HG03097 (cell line): ENCODE data around the gene LRPAP1.
A peak's percentile ranks its signal among the peaks of the same experiment; 100 is the strongest.
"Not testable (repeated sequence)": the region's sequence is repeated elsewhere in the genome, so short reads cannot be mapped to it uniquely, and the experiment has no call there.

Experiments
- ATAC-seq: cut with Tn5 transposase; IDR thresholded peaks from one replicate; pipeline ENCODE4 v1.9.1; 2021; ENCODE audit not compliant: unreplicated experiment, low FRiP score

The LRPAP1 gene

GRCh38 chr4:3531879-3532750 is at the start of gene LRPAP1:
LRPAP1 (minus strand) TSS chr4:3532422; CDS start chr4:3532412, 10 bp downstream.
- peak; percentile 65 for ATAC-seq

DNA sequence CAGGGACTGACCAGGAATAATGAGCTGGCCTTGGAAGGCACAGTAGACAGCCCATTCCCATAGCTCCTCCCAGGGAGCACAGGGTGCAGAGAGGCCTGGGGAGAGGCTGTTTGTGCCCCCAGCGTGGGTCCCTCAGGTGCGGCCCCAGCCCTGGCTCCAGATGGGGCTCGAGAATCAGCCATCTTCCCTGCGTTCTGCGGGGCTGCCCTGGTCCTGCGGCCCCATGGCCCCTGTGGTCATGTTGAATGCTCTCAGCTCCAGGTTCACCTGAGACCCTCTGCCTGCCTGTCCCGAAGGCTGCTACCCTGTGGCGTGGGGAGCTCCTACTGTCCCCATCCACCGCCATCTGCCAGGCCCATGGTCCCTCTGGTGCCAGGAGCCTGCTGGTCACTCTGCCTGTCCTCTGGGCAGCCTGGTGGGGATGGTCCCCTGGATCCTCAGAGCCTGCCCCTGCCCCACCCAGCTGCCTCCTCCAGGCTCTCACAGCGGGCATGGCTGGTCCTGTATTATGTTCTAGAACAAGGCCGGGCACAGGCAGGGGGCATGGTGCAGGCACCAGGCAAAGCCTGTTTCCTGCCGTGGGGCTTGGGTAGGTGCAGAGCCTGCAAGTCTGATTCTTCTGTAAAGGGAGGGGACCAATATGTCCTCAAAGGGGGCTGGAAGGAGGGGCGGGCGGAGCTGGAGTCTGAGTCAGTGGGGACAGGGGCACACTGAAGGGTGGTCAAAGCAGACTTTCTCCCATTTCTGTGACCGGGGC is 49.3 kb upstream of the LRPAP1 start:
- not testable (repeated sequence) for ATAC-seq

GRCh38 chr4:3580859-3581258 is 48.6 kb upstream of the LRPAP1 start:
- not testable (repeated sequence) for ATAC-seq

DNA sequence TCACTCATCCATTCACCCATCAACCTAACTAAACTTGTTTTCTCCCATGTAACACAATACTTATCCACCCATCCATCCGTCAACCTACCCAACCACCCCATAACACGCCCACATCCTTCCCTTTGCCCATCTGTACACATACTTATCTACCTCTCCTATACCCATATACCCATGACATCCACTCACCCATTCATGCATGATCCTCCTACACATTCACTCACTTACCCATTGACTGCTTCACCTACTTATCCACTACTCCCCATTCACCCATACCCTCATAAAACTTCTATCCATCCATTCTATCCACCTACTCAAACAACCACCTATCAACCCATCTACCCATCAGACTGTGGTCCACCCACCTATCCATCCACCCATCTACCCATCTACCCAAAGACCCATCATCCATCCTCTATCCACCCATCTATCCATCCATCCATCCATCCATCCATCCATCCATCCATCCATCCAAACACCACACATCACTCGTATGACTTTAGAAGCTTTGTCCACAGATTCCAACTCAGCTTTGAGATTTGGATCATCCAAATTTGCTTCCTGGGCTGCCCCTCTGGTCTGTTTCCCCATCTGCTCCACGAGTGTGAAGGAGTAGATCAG is 46.4 kb upstream of the LRPAP1 start:
- not testable (repeated sequence) for ATAC-seq

DNA sequence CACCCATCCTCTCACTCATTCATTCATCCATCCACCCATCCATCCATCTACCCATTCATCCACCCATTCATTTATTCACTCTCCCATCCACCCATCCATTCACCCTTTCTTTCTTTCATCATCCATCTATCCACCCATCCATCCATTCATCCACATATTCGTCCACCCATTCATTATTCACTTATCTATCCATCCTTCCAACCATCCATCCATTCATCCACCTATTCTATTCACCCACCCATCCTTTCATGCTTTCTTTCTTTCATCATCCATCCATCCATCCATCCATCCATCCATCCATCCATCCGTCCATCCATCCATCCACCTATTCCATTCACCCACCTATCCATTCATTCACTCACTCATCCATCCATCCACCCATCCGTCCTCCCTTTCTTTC is 45.8 kb upstream of the LRPAP1 start:
- not testable (repeated sequence) for ATAC-seq

GRCh38 chr4:3577208-3577892 is 45.1 kb upstream of the LRPAP1 start:
- ATAC-seq = not testable (repeated sequence)

- not testable (repeated sequence) for ATAC-seq
Observed at GRCh38 chr4:3576533-3577207, 44.4 kb upstream of the LRPAP1 start.

DNA sequence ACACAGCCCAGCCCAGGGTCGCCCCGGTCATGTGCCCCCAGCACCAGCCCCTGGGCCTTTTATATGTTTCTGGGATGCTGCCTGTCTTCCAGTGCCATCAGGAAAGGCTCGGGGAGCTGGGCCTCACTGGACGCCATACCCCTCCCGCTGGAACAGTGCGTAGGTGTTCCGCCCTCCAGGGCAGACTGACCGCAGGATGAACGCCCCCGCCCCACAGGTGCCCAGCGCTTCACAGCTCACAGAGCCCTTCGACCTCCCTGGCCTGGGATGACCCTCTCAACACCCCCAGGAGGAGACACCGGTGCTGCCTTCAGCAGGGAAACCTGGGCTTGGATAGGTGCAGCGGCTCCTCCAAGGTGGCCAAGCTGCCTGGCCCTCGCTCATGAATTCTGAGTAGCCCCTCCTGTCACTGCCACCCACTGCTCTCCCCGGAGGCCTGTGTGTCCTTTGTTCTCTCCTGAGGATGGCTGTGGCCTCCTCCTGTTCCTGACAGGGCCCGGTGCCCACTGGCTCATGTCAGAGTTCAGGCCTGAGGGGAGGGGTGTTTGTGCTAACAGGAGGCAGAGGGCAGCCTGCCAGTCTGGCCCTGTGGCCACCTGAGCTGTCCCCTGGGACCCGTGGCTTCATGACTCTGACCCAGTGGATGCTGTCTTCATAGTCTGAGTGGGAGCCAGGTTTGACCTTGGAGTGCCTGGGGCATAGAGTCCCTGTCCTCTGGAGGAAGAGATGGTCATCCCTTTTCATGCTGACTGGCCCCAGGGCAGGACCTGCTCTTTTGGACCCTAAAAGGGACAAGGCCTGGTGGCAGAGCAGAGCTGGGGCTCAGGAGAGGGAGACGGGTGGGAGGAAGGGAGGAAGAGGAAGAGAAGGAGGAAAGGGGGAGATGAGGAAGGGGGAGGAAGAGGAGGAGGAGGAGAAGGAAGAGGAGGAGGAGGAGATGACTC is 43.5 kb upstream of the LRPAP1 start:
- ATAC-seq = not testable (repeated sequence)

- not testable (repeated sequence) for ATAC-seq
Observed at GRCh38 chr4:3574865-3575264, 42.6 kb upstream of the LRPAP1 start.

- not testable (repeated sequence) for ATAC-seq
Observed at GRCh38 chr4:3574346-3574745, 42.1 kb upstream of the LRPAP1 start.

GRCh38 chr4:3573131-3573530 is 40.9 kb upstream of the LRPAP1 start:
- no peak for ATAC-seq

DNA sequence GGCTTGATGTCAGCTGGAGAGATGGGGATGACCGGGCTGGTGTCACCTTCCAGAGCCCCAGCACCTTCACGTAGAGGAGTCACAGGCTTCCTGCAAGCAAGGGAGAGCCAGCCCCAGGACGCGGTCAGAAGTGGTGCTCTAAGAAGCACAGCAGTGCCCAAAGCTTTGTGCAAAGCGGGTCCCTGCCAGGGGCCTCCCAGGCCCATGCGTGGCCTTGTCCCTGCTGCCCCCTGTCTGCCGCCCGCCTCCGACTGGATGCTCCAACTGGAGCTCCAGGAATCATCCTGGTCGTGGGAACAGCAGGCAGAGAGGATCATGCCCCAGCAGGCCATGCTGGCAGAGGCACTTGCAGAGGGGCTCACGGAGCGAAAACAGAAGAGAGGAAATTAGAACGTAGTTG is 40.1 kb upstream of the LRPAP1 start:
- no peak for ATAC-seq

- ATAC-seq = no peak
Observed at GRCh38 chr4:3571921-3572320, 39.7 kb upstream of the LRPAP1 start.

DNA sequence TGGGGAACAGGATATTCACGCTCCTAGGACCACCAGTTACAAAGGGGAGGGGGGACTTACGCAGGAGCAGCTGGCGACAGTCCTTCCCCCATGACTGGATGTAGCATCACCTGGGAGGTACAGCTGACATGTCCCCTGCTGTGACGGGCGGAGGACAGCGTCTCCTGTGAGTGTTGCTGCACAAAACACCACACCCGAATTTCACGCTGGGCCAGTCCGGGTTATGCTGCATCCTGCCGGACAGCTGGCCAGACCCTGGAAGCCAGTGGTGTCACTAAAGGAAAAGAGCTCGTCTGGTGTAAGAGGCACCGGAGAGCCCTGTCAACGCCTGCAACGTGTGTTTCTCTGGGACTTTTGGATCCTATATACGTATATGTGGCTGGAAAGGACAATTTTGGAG is 38.7 kb upstream of the LRPAP1 start:
- ATAC-seq = not testable (repeated sequence)

DNA sequence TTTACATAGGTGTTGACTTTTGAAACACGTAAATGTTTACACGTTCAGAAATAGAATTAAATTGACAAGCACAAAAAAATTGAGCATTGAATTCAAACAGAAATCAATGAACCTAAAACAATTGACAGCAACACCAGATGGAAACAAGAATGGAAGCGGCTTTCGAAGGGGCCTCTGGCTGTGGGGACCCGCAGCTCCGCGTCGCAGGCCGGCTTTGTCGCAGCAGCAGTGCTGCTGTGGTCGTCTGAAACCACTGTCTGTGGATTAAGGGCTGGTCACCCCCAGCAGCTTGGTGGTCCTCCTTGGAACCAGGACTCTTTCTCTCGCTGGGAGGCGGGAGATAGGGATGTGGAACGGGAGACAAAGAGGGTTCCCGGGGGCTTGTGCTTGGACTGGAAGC is 37.4 kb upstream of the LRPAP1 start:
- not testable (repeated sequence) for ATAC-seq

- not testable (repeated sequence) for ATAC-seq
Observed at GRCh38 chr4:3566701-3567100, 34.5 kb upstream of the LRPAP1 start.

- not testable (repeated sequence) for ATAC-seq
Observed at GRCh38 chr4:3566301-3566700, 34.1 kb upstream of the LRPAP1 start.

- not testable (repeated sequence) for ATAC-seq
Observed at GRCh38 chr4:3564948-3565347, 32.7 kb upstream of the LRPAP1 start.

DNA sequence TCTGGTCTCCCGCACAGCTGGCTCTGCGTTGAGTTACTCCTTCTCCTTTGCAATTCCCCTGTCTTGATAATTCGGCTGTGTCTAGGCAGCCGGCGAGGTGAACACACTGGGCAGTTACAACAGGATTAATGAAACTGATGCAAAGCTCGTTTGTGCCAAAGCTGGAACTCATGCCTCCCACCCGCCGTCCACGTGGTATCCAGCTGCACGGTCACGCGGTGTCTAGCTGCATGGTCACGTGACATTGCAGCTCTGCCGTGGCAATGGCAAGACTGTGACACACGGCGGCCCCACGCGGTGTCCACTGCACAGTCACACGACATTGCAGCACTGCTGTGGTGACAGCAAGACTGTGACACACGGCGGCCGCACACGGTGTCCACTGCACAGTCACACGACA is 31.2 kb upstream of the LRPAP1 start:
- ATAC-seq = no peak
